Testis (tissue), 3 donors: ENCODE measurements around the gene PCSK6. TPM values are rescaled to one million over a fixed set of nuclear protein-coding genes. Genes with fewer than 3 reads are reported as not detected.
A peak's percentile ranks its signal among the peaks of the same experiment; 100 is the strongest.

Experiments used
- DNase-seq: peaks from one replicate; pipeline ENCODE4 v3.0.0-alpha.2; 2019
- H3K27ac ChIP-seq, 2 donors: fragments of 200-600 bp; sonication (generic); one replicate each; pipeline ENCODE4 v1.5.1; 2019
- H3K27me3 ChIP-seq: fragments of 200-600 bp; sonication (generic); one replicate; pipeline ENCODE4 v1.5.1; 2019
- H3K36me3 ChIP-seq: fragments of 200-600 bp; sonication (generic); one replicate; pipeline ENCODE4 v1.5.1; 2017; ENCODE audit warnings: low read depth; ENCODE audit errors: missing control alignments
- H3K4me1 ChIP-seq: fragments of 200-600 bp; sonication (generic); one replicate; pipeline ENCODE4 v1.5.1; 2019
- H3K4me3 ChIP-seq, 2 donors: fragments of 200-600 bp; sonication (generic); one replicate each; pipeline ENCODE4 v1.5.1; 2017 to 2019
- H3K9me3 ChIP-seq: fragments of 200-600 bp; sonication (generic); one replicate; pipeline ENCODE4 v1.5.1; 2017
- POLR2A ChIP-seq: fragments of 450-650 bp; IDR thresholded peaks from one replicate; pipeline ENCODE4 v1.6.1; 2017; ENCODE audit warnings: antibody characterized with exemption, mild to moderate bottlenecking, moderate library complexity
- WGBS, 2 donors: methylation state at CpG; one replicate each; pipeline ENCODE4 v1.1.5; 2018; 5-methylcytosine and 5-hydroxymethylcytosine counted together
- intact Hi-C: fragments of 100-400 bp; cut with DNase I; formaldehyde crosslinking; loops from one replicate; pipeline ENCODE4 v1.15.1; 2023; ENCODE audit warnings: low total_unique reads
- polyA plus RNA-seq: library from polyadenylated mRNA; stranded (reverse); fragments of 350-450 nt; fragmentation: Illumina TruSeq; extraction: RNeasy Lipid Tissue Mini Kit (QIAGEN cat#74804); gene quantifications from one replicate; pipeline ENCODE4 v1.2.3, GENCODE V29; 2014; ENCODE audit warnings: low read depth, low replicate concordance; ENCODE audit not compliant: insufficient read depth
- total RNA-seq, 2 donors: library from RNA; depleted of rRNA; stranded (reverse); fragments of >200 nt; gene quantifications; one replicate each; pipeline ENCODE4 v1.2.3, GENCODE V29; 2016
- TF ChIP-seq, protein P1 (sequence below), 3 experiments: fragments of 450-650 bp in 2 of 3; fragments of 200-600 bp in 1 of 3; sonication (generic) in 1 of 3; IDR thresholded peaks; one replicate each; pipeline ENCODE4 v1.5.1; 2016 to 2019; ENCODE audit warnings: antibody characterized with exemption in 3 of 3, mild to moderate bottlenecking in 2 of 3, moderate library complexity in 1 of 3

The PCSK6 gene
- total and polyA plus RNA-seq, 3 donors from 2014 or later = 43.9 to 156 (median 95.4) TPM

GRCh38 chr15:101318839-101319238 lies 170.7 kb downstream of the PCSK6 start:
- no peak for TF ChIP-seq POLR2A
- TF ChIP-seq, protein P1, sequence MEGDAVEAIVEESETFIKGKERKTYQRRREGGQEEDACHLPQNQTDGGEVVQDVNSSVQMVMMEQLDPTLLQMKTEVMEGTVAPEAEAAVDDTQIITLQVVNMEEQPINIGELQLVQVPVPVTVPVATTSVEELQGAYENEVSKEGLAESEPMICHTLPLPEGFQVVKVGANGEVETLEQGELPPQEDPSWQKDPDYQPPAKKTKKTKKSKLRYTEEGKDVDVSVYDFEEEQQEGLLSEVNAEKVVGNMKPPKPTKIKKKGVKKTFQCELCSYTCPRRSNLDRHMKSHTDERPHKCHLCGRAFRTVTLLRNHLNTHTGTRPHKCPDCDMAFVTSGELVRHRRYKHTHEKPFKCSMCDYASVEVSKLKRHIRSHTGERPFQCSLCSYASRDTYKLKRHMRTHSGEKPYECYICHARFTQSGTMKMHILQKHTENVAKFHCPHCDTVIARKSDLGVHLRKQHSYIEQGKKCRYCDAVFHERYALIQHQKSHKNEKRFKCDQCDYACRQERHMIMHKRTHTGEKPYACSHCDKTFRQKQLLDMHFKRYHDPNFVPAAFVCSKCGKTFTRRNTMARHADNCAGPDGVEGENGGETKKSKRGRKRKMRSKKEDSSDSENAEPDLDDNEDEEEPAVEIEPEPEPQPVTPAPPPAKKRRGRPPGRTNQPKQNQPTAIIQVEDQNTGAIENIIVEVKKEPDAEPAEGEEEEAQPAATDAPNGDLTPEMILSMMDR (IDR thresholded peaks at IDR 0.05) = no peak
- DNase-seq = no peak
- Histone ChIP-seq H3K27ac (no peak overlapping the region), H3K4me3 (no peak overlapping the region), H3K9me3 (no peaks in the 10 kb centered on the region), H3K27me3 (no peaks in the 10 kb centered on the region), H3K4me1 (peaks cover 4% of the 10 kb centered on the region), H3K36me3 (no peaks in the 10 kb centered on the region)
- intact Hi-C loops = no loop called here
- 68 to 78% methylated on average over 7 of the region's 7 CpGs for whole genome bisulfite sequencing, 2 donors

- WGBS, 2 donors = 87 to 88% methylated on average over 20 of the region's 20 CpGs
- H3K4me3 ChIP-seq = no peak overlapping the region
- no peaks in the 10 kb centered on the region for H3K27me3 ChIP-seq
- no peaks in the 10 kb centered on the region for H3K9me3 ChIP-seq
- DNase-seq = no peak
- peaks cover 4% of the 10 kb centered on the region for H3K4me1 ChIP-seq
- no peak for TF ChIP-seq POLR2A
- TF ChIP-seq, protein P1 (IDR thresholded peaks at IDR 0.05) = no peak
- H3K36me3 ChIP-seq = no peaks in the 10 kb centered on the region
- intact Hi-C loops = no loop called here
- no peak overlapping the region for H3K27ac ChIP-seq
Observed at GRCh38 chr15:101318147-101318819, 171.2 kb downstream of the PCSK6 start.

- no peak for DNase-seq
- no peaks in the 10 kb centered on the region for H3K36me3 ChIP-seq
- peaks cover 4% of the 10 kb centered on the region for H3K4me1 ChIP-seq
- H3K27ac ChIP-seq = no peak overlapping the region
- 92 to 93% methylated on average over 6 of the region's 6 CpGs for WGBS, 2 donors
- no peaks in the 10 kb centered on the region for H3K27me3 ChIP-seq
- intact Hi-C loops = no loop called here
- H3K9me3 ChIP-seq = no peaks in the 10 kb centered on the region
- TF ChIP-seq POLR2A = no peak
- TF ChIP-seq, protein P1 (IDR thresholded peaks at IDR 0.05) = no peak
- no peak overlapping the region for H3K4me3 ChIP-seq
Observed at GRCh38 chr15:101317336-101317872, 172.1 kb downstream of the PCSK6 start.

DNA sequence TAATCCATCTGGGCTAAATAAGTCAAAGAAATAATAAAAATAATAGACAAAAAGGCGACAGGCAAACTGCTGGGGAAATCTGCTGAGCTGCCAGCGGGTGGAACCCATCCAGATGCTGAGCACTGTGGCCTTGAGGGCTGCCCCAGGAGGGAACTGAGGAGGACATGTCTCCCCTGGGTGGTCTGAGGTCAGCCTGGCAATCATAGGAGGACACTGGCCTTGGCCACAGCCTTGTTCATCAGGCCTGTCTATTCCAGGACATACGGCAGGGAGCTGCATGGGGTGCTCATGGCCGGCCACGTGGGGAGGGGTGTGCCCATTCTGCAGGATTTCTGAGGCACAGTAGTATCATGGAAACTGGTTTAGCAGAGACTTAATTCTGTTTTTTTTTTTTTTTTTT lies 173.0 kb downstream of the PCSK6 start:
- no peaks in the 10 kb centered on the region for H3K9me3 ChIP-seq
- intact Hi-C loops = no loop called here
- 27 to 48% methylated on average over 5 of the region's 5 CpGs for WGBS, 2 donors

More for the DNA sequence above, 173.0 kb downstream of the PCSK6 start:
- DNase-seq = peak; percentile 41
- H3K4me3 ChIP-seq = no peak overlapping the region
- no peaks in the 10 kb centered on the region for H3K36me3 ChIP-seq
- TF ChIP-seq, protein P1 (IDR thresholded peaks at IDR 0.05) = no peak
- TF ChIP-seq POLR2A = no peak
- H3K27ac ChIP-seq = no peak overlapping the region
- no peaks in the 10 kb centered on the region for H3K27me3 ChIP-seq
- peaks cover 4% of the 10 kb centered on the region for H3K4me1 ChIP-seq
